IPS-18c (cell line): Measurements from ENCODE around the gene SND1.

Source experiments
- H3K4me3 ChIP-seq: 2 replicates; pipeline ENCODE4 v1.7.0; 2013; ENCODE audit warnings: low read depth, mild to moderate bottlenecking, low read length, moderate library complexity; ENCODE audit not compliant: insufficient read depth
- H3K9me3 ChIP-seq: one replicate; pipeline ENCODE4 v1.6.1; 2013; ENCODE audit warnings: mild to moderate bottlenecking, low read length, moderate library complexity; ENCODE audit not compliant: control insufficient read depth, insufficient read depth

The SND1 gene

GRCh38 chr7:127769696-127770400 is 117.9 kb downstream of the SND1 start:
- Histone ChIP-seq H3K4me3 (no peak overlapping the region), H3K9me3 (no peaks in the 10 kb centered on the region)

- Histone ChIP-seq H3K9me3 (no peaks in the 10 kb centered on the region), H3K4me3 (no peak overlapping the region)
These were observed 118.9 kb downstream of the SND1 start for GRCh38 chr7:127770885-127771284.

- H3K4me3 ChIP-seq = no peak overlapping the region
These were observed 119.7 kb downstream of the SND1 start for GRCh38 chr7:127771707-127772106.

GRCh38 chr7:127776776-127777386 is 124.9 kb downstream of the SND1 start:
- H3K4me3 ChIP-seq = no peak overlapping the region
- H3K9me3 ChIP-seq = no peaks in the 10 kb centered on the region

More at GRCh38 chr7:127771707-127772106, 119.7 kb downstream of the SND1 start:
- H3K9me3 ChIP-seq = no peaks in the 10 kb centered on the region

GRCh38 chr7:127780489-127780888 is 128.5 kb downstream of the SND1 start:
- H3K9me3 ChIP-seq = no peaks in the 10 kb centered on the region
- H3K4me3 ChIP-seq = no peak overlapping the region

- no peak overlapping the region for H3K4me3 ChIP-seq
- H3K9me3 ChIP-seq = no peaks in the 10 kb centered on the region
These were observed 129.1 kb downstream of the SND1 start for GRCh38 chr7:127781081-127781480.

- Histone ChIP-seq H3K4me3 (no peak overlapping the region), H3K9me3 (no peaks in the 10 kb centered on the region)
These were observed 130.1 kb downstream of the SND1 start for GRCh38 chr7:127782075-127782474.

- Histone ChIP-seq H3K9me3 (no peaks in the 10 kb centered on the region), H3K4me3 (no peak overlapping the region)
These were observed 130.9 kb downstream of the SND1 start for GRCh38 chr7:127782654-127783559.

GRCh38 chr7:127786184-127786583 is 134.2 kb downstream of the SND1 start:
- no peaks in the 10 kb centered on the region for H3K9me3 ChIP-seq

GRCh38 chr7:127789031-127789430 is 137.0 kb downstream of the SND1 start:
- Histone ChIP-seq H3K9me3 (no peaks in the 10 kb centered on the region), H3K4me3 (no peak overlapping the region)

More at GRCh38 chr7:127786184-127786583, 134.2 kb downstream of the SND1 start:
- no peak overlapping the region for H3K4me3 ChIP-seq

- Histone ChIP-seq H3K4me3 (no peak overlapping the region), H3K9me3 (no peaks in the 10 kb centered on the region)
These were observed 139.6 kb downstream of the SND1 start for GRCh38 chr7:127791446-127792189.

- Histone ChIP-seq H3K9me3 (no peaks in the 10 kb centered on the region), H3K4me3 (no peak overlapping the region)
These were observed 140.7 kb downstream of the SND1 start for GRCh38 chr7:127792528-127793342.

GRCh38 chr7:127793582-127793981 is 141.6 kb downstream of the SND1 start:
- H3K4me3 ChIP-seq = no peak overlapping the region
- H3K9me3 ChIP-seq = no peaks in the 10 kb centered on the region

- no peak overlapping the region for H3K4me3 ChIP-seq
- no peaks in the 10 kb centered on the region for H3K9me3 ChIP-seq
These were observed 142.1 kb downstream of the SND1 start for GRCh38 chr7:127794136-127794535.

GRCh38 chr7:127794551-127794950 is 142.6 kb downstream of the SND1 start:
- Histone ChIP-seq H3K4me3 (no peak overlapping the region), H3K9me3 (no peaks in the 10 kb centered on the region)

- no peaks in the 10 kb centered on the region for H3K9me3 ChIP-seq
- H3K4me3 ChIP-seq = no peak overlapping the region
These were observed 146.0 kb downstream of the SND1 start for GRCh38 chr7:127798023-127798422.
